OCI-LY7 (cell line): Measurements from ENCODE around the gene AFTPH. TPM values are rescaled to one million over a fixed set of nuclear protein-coding genes. Genes with fewer than 3 reads are reported as not detected.

Experiments used
- BruUV-seq: library from RNA; stranded (reverse); fragments of 400-500 nt; replicated peaks from 2 replicates; lab custom pipeline; 2021; lab: Mats Ljungman, UMichigan
- CTCF ChIA-PET: fragments of 300-600 bp; sonication (Branson Sonifier 250); formaldehyde crosslinking; loops from one replicate; lab custom pipeline; 2022; ENCODE audit warnings: antibody characterized with exemption; ENCODE audit not compliant: unreplicated experiment; lab: Charles Lee
- POLR2A ChIA-PET: fragments of 300-600 bp; sonication (Branson Sonifier 250); formaldehyde crosslinking; loops from one replicate; lab custom pipeline; 2022; ENCODE audit warnings: antibody characterized with exemption; lab: Charles Lee
- DNase-seq: peaks from one replicate; pipeline ENCODE4 v3.0.0-alpha.2; 2015; ENCODE audit warnings: low spot score
- H2AFZ ChIP-seq: fragments of 200-600 bp; sonication (generic), shearing (Covaris generic); 2 replicates; pipeline ENCODE4 v1.6.1; 2014; ENCODE audit warnings: mild to moderate bottlenecking, antibody characterized with exemption, low read length, moderate library complexity
- H3K27ac ChIP-seq: fragments of 200-600 bp; sonication (generic); 2 replicates; pipeline ENCODE4 v1.5.1; 2014; ENCODE audit warnings: mixed run types, low read depth, mild to moderate bottlenecking, moderate library complexity, low read length, inconsistent platforms; ENCODE audit not compliant: poor library complexity, severe bottlenecking
- H3K36me3 ChIP-seq: fragments of 200-600 bp; sonication (generic); 2 replicates; pipeline ENCODE4 v1.6.1; 2014; ENCODE audit warnings: mild to moderate bottlenecking, antibody characterized with exemption, low read length, moderate library complexity, mixed read lengths; ENCODE audit not compliant: insufficient read depth
- H3K4me1 ChIP-seq: fragments of 200-600 bp; sonication (generic); 2 replicates; pipeline ENCODE4 v1.5.1; 2014; ENCODE audit warnings: mild to moderate bottlenecking, low read length; ENCODE audit not compliant: insufficient read depth, poor library complexity, severe bottlenecking
- H3K4me2 ChIP-seq: fragments of 200-600 bp; sonication (generic); 2 replicates; pipeline ENCODE4 v1.6.1; 2014; ENCODE audit warnings: mild to moderate bottlenecking, low read length
- H3K4me3 ChIP-seq: fragments of 200-600 bp; sonication (generic); 2 replicates; pipeline ENCODE4 v1.5.1; 2014; ENCODE audit warnings: mild to moderate bottlenecking, low read depth, low read length; ENCODE audit not compliant: poor library complexity, severe bottlenecking
- H3K79me2 ChIP-seq: fragments of 200-600 bp; sonication (generic); 2 replicates; pipeline ENCODE4 v1.6.1; 2016; ENCODE audit warnings: low read depth, mild to moderate bottlenecking, low read length, moderate library complexity, mixed read lengths; ENCODE audit not compliant: insufficient read depth
- H3K9me2 ChIP-seq: fragments of 200-600 bp; sonication (generic); 2 replicates; pipeline ENCODE4 v1.6.1; 2016; ENCODE audit warnings: mild to moderate bottlenecking, low read length, mixed read lengths; ENCODE audit not compliant: insufficient read depth
- H3K9me3 ChIP-seq: fragments of 200-600 bp; sonication (generic); 2 replicates; pipeline ENCODE4 v1.6.1; 2014; ENCODE audit warnings: mild to moderate bottlenecking, mixed run types, low read length, mixed read lengths
- H4K20me1 ChIP-seq: fragments of 200-600 bp; sonication (generic); 2 replicates; pipeline ENCODE4 v1.6.1; 2014; ENCODE audit warnings: mild to moderate bottlenecking, antibody characterized with exemption, low read length, moderate library complexity, mixed read lengths; ENCODE audit not compliant: insufficient read depth
- CTCF ChIP-seq: fragments of 200-600 bp; sonication (generic); conservative IDR thresholded peaks from 2 replicates; pipeline ENCODE4 v1.5.1; 2014; ENCODE audit warnings: mild to moderate bottlenecking, antibody characterized with exemption, low read length, moderate library complexity, mixed read lengths
- EZH2phosphoT487 ChIP-seq: fragments of 200-600 bp; sonication (generic); IDR thresholded peaks from 2 replicates; pipeline ENCODE4 v1.6.1; 2018; ENCODE audit warnings: low read depth, borderline replicate concordance, mild to moderate bottlenecking, mixed run types, antibody characterized with exemption, low read length, moderate library complexity, mixed read lengths
- intact Hi-C: fragments of 100-400 bp; cut with micrococcal nuclease; formaldehyde crosslinking; loops from one replicate; pipeline ENCODE4 v1.10.0; 2022; ENCODE audit not compliant: unreplicated experiment
- total RNA-seq, 2 experiments: library from RNA; depleted of rRNA in 1 of 2; stranded (reverse); fragments of >200 nt in 1 of 2; shearing (Covaris generic) in 1 of 2; gene quantifications; 2 replicates each; pipeline ENCODE4 v1.2.3, GENCODE V29; 2014 to 2022

Gene AFTPH
- total RNA-seq, 2 experiments from 2014 or later, result 30.0 to 40.6 TPM

DNA sequence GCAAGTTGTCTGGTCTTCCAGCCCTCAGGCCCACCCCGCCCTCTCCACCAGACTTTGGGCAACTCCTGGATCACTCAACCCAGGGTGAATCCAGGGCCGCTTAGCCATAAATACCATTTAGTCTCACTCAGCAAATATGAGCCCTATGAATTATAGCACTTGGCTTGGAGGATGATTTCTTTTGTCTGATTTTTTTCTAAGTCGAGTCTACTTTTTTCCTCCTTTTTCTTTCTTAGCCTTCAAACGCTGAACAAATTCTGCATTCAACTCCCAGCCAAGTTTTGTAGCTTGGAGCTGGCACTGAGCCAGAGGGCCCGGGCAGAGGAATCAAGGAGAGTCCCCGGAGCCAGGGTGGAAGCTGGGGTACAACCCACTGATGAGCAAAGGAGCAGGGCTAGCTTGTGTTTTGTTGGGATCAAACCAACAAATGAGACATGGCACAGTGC lies 80.9 kb downstream of the AFTPH start:
- Histone ChIP-seq H3K9me3 (0 out of 2 replicates have a peak, but pooled peaks cover 5% of the 10 kb centered on the region), H4K20me1 (no peaks in the 10 kb centered on the region), H3K27ac (no peak overlapping the region), H3K4me3 (no peak overlapping the region), H3K4me1 (peaks cover 21% of the 10 kb centered on the region), H2AFZ (no peak overlapping the region), H3K36me3 (no peaks in the 10 kb centered on the region), H3K79me2 (no peaks in the 10 kb centered on the region), H3K4me2 (no peak overlapping the region), H3K9me2 (no peaks in the 10 kb centered on the region)
- TF ChIP-seq EZH2phosphoT487 (no peak), CTCF (no peak)
- DNase-seq, result no peak
- intact Hi-C loops, result no loop called here
- CTCF ChIA-PET, result no interaction called here
- POLR2A ChIA-PET, result interaction anchor here (0.9 to 2.5 kb wide), 4 partner anchors 10 to 39 kb away, joined by 3 to 7 read pairs (median 4); no protein-coding TSS in a partner anchor
- BruUV-seq, result no TSS peak

DNA sequence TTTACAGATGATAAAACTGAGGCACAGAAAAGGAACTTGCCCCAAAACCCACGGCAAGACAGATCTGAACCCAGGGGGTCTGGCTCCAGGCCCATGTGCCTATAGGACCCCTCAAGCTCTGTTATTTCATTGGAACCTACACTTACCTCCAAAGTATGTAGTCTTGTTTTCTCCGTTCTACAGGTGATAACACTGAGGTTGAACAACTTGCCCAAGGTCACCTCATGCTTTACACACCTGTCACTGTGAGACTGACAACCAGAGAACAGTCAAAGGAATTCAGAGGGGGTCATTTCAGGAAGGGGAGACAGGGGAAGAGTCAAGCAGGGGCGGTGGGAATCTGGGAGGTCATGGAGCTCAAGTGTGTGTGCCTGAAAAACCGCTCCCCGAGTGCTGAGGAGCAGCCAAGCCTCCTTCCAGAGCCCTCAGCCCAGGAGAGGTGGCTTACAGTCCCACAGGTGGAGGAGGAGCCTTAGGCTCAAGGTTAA lies 81.9 kb downstream of the AFTPH start:
- TF ChIP-seq CTCF (no peak), EZH2phosphoT487 (no peak)
- no peaks in the 10 kb centered on the region for H3K9me2 ChIP-seq
- peaks cover 21% of the 10 kb centered on the region for H3K4me1 ChIP-seq
- no peaks in the 10 kb centered on the region for H3K36me3 ChIP-seq
- 0 out of 2 replicates have a peak, but pooled peaks cover 5% of the 10 kb centered on the region for H3K9me3 ChIP-seq
- no TSS peak for BruUV-seq
- H3K4me3 ChIP-seq, result no peak overlapping the region
- ChIA-PET POLR2A (interaction anchor here (0.5 to 2.5 kb wide), 8 partner anchors 9 to 224 kb away, joined by 3 to 7 read pairs (median 4); no protein-coding TSS in a partner anchor), CTCF (no interaction called here)
- no peak overlapping the region for H2AFZ ChIP-seq
- no peak for DNase-seq
- H3K79me2 ChIP-seq, result no peaks in the 10 kb centered on the region
- H3K27ac ChIP-seq, result no peak overlapping the region
- intact Hi-C loops, result no loop called here
- no peaks in the 10 kb centered on the region for H4K20me1 ChIP-seq
- H3K4me2 ChIP-seq, result no peak overlapping the region
